GM19025 (cell line): ENCODE results near the gene FHAD1.
"Not testable (repeated sequence)": the region's sequence is repeated elsewhere in the genome, so short reads cannot be mapped to it uniquely, and the experiment has no call there.

Experiments used
- ATAC-seq: cut with Tn5 transposase; IDR thresholded peaks from one replicate; pipeline ENCODE4 v1.9.1; 2021; ENCODE audit warnings: mild to moderate bottlenecking, low read depth, moderate library complexity; ENCODE audit not compliant: unreplicated experiment

The FHAD1 gene

GRCh38 chr1:15273274-15273673, 26.3 kb downstream of the FHAD1 start:
- ATAC-seq = no peak

DNA sequence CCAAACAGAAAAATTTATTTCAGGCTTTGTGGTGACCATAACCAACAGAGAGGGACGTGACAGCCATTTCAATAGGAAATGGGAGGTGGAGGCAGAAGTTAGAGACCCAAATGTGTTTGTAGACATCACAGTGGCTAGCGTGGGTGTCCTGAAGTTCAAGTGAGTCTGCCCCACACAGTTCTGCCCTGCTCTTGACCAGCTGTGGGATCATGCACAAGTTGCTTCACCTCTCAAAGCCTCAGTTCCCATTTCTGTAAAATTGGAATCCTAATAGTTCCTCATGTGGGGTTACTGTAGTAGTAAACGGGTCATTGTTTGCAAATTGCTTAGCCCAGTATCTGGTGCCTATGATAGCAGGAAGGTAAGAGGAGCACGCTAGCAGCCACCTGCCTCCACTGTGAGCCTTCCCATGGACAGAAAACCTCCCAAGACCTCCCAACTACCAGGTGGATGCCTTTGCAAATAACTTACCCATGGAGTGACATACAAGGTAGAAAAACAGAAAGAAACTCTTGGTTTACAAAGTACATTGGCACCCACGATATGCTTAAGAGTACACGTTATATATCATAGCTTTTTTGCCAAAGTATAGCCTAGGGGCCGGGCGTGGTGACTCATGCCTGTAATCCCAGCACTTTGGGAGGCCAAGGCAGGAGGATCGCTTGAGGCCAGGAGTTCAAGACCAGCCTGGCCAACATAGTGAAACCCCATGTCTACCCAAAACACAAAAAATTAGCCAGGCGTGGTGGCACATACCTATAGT, 29.1 kb downstream of the FHAD1 start:
- ATAC-seq = no peak

DNA sequence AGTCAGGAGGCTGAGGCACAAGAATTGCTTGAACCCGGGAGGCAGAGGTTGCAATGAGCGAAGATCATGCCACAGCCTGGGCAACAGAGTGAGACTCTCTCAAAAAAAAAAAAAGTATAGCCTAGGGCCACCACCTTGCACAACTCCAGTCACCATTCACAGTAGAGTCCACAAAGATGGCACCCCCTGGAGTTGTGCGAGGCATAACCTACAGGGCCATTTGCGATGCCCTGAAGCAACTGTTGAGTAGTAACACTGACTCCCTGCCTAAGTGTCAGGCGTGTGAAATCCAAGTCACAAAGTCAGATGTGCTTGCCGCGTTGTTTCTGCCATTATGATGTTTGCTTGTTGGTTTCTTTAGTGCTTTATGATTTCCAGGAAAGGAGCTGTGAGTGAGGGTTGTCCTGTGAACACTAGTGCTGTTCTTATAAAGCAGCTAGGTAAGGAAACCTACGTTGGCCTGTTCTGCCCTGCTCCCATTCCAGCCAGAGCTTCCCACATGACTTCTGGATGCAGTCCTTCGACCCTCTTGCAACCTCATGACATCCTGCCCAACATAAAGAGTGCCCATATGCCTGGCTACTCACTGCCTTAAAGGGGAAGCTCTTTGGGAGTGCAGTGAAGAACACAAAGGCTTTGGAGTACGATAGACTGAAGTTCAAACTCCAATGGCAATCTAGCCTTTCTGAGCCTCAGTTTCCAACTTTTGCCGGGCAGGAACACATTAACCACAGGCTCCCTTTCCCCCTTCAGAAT, 29.8 kb downstream of the FHAD1 start:
- no peak for ATAC-seq

DNA sequence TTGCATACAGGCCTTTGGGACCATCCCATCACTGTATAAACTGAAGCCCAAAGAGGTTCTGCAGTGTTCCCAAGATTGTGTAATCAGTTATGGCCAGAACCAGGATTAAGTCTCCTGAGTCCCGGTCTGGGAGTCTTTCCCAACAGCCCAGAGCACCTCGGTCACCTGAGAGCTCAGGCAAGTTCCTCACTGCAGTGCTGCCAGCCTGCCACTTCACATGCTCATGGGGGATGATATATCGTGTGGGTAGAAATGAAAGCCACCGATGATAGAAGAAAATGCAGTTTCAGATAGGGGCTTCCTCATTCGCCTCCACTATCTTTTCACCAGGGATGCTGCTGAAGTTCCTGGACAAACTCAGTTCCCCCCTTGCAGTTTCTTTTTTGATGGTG, 30.4 kb downstream of the FHAD1 start:
- ATAC-seq = no peak

DNA sequence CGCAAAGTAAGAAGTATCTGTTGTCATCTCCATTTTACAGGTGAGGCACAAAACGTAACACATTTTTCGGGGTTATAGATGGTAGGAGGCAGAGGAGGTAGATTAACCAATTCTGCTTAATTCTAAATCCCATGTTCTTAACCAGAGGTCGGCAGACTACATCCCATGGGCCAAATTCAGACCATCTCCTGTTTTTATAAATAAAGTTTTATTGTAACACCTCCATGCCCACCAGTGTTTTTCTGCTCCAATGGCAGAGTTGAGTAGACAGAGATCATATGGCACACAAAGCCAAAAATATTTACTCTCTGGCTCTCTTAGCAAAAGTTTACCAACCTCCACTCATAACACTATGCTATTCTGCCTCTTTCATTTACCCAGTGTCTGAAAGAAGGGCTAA, 30.9 kb downstream of the FHAD1 start:
- ATAC-seq = no peak

DNA sequence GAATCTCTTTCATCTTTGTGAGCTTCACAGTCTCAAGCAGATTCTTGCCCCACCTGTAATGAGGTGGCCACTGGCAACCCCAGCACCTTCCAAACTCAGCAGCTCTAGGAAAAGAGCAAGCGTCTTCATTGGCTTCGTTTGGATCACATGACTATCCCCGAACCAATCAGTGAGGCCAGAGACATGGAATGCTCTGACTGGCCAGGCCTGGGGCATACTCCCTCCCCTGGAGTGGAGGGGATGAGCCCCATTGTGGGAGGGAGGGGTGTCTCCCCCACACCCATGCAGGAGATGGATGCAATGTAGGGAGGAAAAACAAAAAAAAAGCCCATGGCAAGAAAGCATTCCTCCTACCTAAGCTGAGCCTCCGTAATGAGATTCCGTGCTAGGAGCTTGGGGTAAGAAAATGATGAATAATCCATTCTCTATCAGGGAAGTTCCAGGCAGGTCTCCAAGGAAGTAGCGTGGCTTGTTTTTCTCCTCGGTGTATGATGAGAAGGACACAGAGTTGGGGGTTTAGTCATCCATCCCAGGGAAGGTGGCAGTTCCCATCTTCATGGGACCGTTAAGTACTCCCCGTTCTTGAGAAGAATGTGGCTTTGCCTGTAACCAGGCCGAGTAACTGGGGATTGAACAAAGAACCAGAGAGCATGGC, 32.7 kb downstream of the FHAD1 start:
- no peak for ATAC-seq

- no peak for ATAC-seq
Observed at GRCh38 chr1:15280416-15280815, 33.4 kb downstream of the FHAD1 start.

DNA sequence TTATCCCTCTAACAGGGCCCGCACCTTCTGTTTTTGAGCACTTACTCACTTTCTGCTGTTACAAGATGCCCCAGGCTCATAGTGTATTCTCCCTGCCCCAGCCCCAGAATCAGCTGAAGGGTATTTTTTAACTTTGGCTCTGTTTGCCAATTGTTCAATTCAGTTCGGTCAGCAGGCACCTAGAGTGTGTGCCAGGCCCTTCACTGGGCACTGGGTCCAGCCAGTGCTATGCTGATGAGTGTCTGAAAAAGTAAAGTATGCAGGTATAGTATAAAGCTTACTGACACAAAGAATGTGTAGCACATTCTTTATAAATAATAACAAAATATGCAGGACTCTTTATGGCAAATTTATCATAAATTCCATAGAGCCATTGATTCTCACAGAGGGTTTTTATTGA, 35.0 kb downstream of the FHAD1 start:
- ATAC-seq = no peak

DNA sequence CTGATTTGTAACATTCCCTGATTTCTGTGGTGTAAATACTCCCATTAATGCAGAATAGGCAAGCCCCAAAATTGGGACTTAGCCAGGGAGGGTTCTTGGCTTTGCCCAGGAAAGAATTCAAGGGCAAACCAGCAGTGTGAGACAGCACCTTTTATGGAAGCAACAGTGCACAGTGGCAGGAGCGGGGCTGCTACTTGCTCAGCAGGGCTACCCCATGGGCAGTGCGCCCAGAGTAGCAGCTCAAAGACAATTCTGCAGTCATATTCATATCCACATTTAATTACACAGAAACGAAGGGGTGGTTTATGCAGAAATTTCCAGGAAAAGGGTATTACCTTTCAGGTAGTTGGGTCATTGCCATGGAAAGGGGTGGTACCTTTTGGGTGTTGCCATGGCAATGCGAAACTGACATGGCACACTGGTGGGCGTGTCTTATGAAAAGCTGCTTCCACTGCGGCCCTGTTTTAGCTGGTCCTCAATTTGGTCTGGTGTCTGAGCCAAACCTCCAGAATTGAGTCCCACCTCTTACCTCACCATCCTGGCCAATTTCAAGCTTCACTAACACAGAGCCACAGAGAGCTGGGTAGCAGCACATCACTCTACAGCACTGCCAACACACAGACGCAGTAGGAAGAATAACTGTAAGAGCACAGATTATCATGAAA, 35.9 kb downstream of the FHAD1 start:
- no peak for ATAC-seq

- ATAC-seq = no peak
Observed at GRCh38 chr1:15283526-15283925, 36.5 kb downstream of the FHAD1 start.

- ATAC-seq = no peak
Observed at GRCh38 chr1:15286452-15286851, 39.4 kb downstream of the FHAD1 start.

DNA sequence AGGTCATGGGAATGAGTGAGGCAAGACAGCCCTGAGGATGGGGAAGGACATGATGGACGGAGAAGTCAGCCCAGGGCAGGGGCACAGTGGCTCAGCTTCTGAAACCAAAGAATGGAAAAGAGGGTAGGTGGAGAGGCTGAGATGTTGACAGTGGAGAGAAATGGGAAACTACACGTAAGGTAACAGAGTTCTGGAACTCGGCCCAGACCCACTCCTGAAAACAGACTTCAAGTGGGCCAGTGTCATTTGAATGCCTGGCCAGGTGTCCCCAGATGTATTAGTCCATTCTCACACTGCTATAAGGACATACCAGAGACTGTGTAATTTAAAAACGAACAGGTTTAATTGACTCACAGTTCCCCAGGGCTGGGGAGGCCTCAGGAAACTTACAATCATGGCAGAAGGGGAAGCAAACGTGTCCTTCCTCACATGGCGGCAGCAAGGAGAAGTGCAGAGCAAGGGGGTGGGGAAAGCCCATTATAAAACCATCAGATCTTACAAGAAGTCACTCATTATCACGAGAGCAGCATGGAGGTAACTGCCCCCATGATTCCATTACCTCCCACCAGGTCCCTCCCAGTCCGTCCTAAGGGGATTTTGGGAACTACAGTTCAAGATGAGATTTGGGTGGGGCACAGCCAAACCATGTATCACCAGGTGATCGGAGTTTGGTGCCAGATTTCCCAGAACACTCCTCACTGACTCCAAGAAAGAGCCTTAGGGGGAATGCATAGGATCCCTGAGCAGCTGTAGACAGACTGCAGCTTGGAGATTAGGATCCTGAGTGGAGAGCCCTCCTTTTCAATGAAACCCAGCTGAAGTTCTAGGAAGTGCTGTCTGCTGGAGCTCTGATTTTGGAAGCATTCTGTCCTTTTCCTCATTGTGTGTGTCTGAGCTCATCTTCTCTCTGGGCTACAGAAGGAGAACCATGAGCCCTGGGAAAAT, 40.3 kb downstream of the FHAD1 start:
- ATAC-seq = no peak

GRCh38 chr1:15288173-15288926, 41.3 kb downstream of the FHAD1 start:
- no peak for ATAC-seq

DNA sequence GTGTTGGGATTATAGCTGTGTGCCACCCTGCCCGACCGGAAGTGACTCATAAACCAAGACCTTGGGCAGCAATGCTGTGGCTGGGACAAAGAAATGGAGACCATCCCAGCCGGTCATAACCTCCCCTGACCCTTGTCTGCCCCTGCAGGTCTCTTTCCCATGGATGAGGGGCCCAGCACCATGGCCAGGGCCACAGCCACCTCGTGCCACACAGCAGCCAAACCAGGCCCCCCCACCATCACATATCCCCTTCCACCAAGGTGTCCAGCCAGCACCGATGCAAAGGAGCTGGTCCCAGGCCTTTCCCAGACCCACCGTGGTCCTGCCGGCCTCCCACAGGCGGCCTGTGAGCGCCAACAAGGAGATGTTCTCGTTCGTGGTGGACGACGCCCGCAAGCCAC, 42.2 kb downstream of the FHAD1 start:
- no peak for ATAC-seq

- no peak for ATAC-seq
Observed at GRCh38 chr1:15290382-15290781, 43.4 kb downstream of the FHAD1 start.

- no peak for ATAC-seq
Observed at GRCh38 chr1:15295696-15296095, 48.7 kb downstream of the FHAD1 start.

DNA sequence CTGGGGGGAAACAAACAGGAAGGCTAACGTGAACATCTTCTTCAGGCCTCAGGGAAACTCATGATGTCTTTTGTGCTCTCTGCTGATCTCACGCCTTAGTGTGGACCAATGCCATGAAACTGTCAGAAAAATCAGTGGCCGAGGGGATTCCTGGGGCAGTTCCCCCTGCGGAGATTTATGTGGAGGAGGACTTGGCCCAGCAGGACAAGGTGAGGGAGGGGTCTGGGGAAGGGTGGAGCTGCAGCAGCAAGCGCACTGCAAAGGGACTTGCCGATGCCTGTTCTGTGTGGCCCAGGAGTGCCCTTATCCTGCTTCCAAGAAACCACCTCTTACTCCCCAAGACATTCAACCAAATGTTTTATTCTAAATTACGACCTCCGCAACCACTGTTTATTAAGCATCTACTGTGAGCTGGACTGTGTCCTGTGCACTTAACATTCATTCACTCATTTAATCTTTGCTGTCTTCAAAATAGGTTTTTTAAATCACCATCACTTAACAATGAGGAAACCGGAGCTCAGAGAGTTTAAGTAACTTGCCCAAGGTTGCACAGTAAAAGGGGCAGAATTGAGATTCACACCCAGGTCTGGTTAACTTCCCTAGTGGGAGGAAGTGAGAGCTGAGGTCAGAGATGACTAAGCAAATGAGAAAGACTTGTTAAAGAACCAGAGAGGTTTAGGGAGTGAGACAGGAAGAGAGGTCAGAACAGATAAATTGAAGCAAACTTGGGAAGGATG, 49.7 kb downstream of the FHAD1 start:
- no peak for ATAC-seq

DNA sequence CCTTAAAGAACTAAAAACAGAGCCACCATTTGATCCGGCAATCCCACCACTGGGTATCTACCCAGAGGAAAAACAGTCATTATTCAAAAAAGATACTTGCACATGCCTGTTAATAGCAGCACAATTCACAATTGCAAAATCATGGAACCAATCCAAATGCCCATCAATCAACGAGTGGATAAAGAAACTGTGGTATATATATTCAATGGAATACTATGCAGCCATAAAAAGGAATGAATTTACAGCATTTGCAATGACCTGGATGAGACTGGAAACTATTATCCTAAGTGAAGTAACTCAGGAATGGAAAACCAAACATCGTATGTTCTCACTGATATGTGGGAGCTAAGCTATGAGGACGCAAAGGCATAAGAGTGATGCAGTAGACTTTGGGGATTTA, 51.0 kb downstream of the FHAD1 start:
- ATAC-seq = not testable (repeated sequence)

- ATAC-seq = no peak
Observed at GRCh38 chr1:15299179-15299578, 52.2 kb downstream of the FHAD1 start.
